ENCODE results near the gene C1QTNF8.

DNA sequence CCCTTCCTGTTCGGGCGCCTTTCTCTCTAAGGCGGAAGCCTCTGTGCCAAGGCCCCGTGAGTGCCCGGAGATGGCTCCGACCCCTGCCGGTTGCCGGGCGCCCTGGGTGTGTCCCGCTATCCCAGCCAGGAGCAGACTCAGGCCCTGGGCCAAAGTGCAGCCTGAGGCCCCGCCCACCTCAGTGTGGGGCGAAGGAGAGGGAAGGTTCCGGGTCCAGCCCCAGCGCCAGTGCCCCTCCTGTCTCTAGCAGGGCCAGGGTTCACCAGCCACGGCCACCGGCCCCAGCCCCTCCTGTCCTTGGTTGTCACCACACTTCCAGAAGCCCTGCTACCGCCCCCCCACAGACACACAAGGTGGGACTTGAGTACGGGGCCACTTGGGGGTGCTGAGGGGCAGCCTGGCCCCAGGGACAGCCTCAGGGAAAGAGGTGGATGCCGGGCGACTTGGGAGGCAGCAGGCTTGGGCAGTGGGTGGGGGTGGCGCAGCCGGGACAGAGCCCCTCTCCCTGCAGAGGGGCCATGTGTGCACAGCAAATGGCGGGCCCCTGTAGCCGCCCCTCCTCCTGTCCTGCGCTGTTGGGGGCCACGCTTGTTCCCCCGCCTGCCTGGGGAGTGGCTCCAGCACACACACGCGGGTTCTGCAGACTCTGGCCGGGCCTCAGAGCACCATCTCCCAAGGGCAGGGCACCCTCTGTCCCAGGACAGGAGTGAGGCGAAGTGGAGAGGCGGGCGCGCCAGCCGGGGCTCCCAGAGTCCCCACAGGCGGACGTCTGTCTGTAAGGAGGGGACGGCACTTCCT, 6.0 kb downstream of the C1QTNF8 start:
- TF ChIP-seq, protein P1, sequence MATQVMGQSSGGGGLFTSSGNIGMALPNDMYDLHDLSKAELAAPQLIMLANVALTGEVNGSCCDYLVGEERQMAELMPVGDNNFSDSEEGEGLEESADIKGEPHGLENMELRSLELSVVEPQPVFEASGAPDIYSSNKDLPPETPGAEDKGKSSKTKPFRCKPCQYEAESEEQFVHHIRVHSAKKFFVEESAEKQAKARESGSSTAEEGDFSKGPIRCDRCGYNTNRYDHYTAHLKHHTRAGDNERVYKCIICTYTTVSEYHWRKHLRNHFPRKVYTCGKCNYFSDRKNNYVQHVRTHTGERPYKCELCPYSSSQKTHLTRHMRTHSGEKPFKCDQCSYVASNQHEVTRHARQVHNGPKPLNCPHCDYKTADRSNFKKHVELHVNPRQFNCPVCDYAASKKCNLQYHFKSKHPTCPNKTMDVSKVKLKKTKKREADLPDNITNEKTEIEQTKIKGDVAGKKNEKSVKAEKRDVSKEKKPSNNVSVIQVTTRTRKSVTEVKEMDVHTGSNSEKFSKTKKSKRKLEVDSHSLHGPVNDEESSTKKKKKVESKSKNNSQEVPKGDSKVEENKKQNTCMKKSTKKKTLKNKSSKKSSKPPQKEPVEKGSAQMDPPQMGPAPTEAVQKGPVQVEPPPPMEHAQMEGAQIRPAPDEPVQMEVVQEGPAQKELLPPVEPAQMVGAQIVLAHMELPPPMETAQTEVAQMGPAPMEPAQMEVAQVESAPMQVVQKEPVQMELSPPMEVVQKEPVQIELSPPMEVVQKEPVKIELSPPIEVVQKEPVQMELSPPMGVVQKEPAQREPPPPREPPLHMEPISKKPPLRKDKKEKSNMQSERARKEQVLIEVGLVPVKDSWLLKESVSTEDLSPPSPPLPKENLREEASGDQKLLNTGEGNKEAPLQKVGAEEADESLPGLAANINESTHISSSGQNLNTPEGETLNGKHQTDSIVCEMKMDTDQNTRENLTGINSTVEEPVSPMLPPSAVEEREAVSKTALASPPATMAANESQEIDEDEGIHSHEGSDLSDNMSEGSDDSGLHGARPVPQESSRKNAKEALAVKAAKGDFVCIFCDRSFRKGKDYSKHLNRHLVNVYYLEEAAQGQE (IDR thresholded peaks at IDR 0.05; ENCODE audit: insufficient read depth in 1 of 2, low read depth in 2 of 2, low read length in 2 of 2): no peak
- TF ChIP-seq POLR2AphosphoS5 (IDR thresholded peaks at IDR 0.05; ENCODE audit: low read depth, low read length) (no peak), TAF1 (IDR thresholded peaks at IDR 0.05; ENCODE audit: borderline replicate concordance, insufficient read depth, low read length) (no peak), SIN3A (IDR thresholded peaks at IDR 0.05; ENCODE audit: borderline replicate concordance, insufficient read depth, low read length) (no peak)

Measured in PFSK-1 (cell line).